Effector memory CD4-positive, alpha-beta T cell (primary cell): ENCODE results near the gene CDO1.
A peak's percentile ranks its signal among the peaks of the same experiment; 100 is the strongest.

ENCODE experiments used
- DNase-seq, 3 donors: peaks; one replicate each; pipeline ENCODE4 v3.0.0-alpha.2; 2020
- H3K27ac ChIP-seq: 2 replicates; pipeline ENCODE4 v1.7.0; 2013; ENCODE audit warnings: mild to moderate bottlenecking, low read length, moderate library complexity; ENCODE audit not compliant: insufficient read depth, poor library complexity, severe bottlenecking
- H3K27me3 ChIP-seq: replicated peaks from 2 replicates; pipeline ENCODE4 v1.7.0; 2013; ENCODE audit warnings: mild to moderate bottlenecking, low read length; ENCODE audit not compliant: insufficient read depth, control insufficient read depth, poor library complexity, severe bottlenecking
- H3K36me3 ChIP-seq: 2 replicates; pipeline ENCODE4 v1.7.0; 2013; ENCODE audit warnings: mild to moderate bottlenecking, low read length, moderate library complexity; ENCODE audit not compliant: control insufficient read depth, insufficient read depth
- H3K4me1 ChIP-seq: 2 replicates; pipeline ENCODE4 v1.7.0; 2013; ENCODE audit warnings: low read length, mild to moderate bottlenecking; ENCODE audit not compliant: control insufficient read depth, insufficient read depth, poor library complexity, severe bottlenecking
- H3K4me3 ChIP-seq: 2 replicates; pipeline ENCODE4 v1.7.0; 2013; ENCODE audit warnings: low read length, low read depth, mild to moderate bottlenecking; ENCODE audit not compliant: insufficient read depth, poor library complexity, severe bottlenecking
- H3K9me3 ChIP-seq: 2 replicates; pipeline ENCODE4 v1.7.0; 2013; ENCODE audit warnings: mild to moderate bottlenecking, low read length, moderate library complexity; ENCODE audit not compliant: control insufficient read depth

Gene CDO1

GRCh38 chr5:115847290-115847689, 30.8 kb upstream of the CDO1 start:
- Histone ChIP-seq H3K4me3 (no peak overlapping the region), H3K9me3 (no peaks in the 10 kb centered on the region), H3K27ac (no peak overlapping the region), H3K4me1 (no peaks in the 10 kb centered on the region), H3K36me3 (no peaks in the 10 kb centered on the region), H3K27me3 (no peaks in the 10 kb centered on the region)
- DNase-seq = no peak

- Histone ChIP-seq H3K36me3 (no peaks in the 10 kb centered on the region), H3K4me3 (no peak overlapping the region), H3K9me3 (no peaks in the 10 kb centered on the region), H3K27me3 (no peaks in the 10 kb centered on the region), H3K27ac (no peak overlapping the region), H3K4me1 (peaks cover 13% of the 10 kb centered on the region)
- no peak for DNase-seq
Measured at GRCh38 chr5:115844321-115844817, 27.9 kb upstream of the CDO1 start.

DNA sequence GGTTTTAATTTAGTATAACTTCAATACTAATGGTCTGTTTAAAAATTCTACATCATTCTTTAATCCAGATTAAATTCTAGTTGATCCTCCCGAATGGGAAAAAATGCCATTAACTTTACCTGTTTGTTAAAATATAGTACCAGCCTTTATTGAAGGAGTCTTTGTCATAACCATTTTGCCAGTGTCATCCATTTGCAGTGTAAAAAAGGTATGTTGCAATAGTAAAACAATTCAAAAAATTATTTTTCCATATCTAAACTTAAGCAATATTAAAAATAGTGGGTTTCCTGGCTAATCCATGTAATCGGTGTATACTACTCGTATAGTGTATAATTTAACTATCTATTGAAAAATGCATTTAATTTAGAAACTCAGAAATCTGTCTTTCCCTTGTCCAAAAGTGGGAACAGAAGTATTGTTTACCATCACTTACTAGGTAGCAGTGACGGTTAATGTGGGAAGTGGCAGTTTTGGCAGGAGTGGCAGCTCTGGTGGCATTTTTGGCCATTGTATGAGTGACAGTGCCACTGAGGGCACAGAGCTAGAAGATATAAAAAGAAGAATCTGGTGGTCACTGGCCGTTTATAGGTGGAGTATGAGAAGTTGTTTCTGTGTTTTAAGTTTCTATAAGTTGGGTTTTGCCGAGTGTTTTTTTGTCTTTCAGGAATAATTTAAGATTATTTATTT, 27.1 kb upstream of the CDO1 start:
- H3K4me3 ChIP-seq = no peak overlapping the region
- no peak overlapping the region for H3K27ac ChIP-seq
- H3K27me3 ChIP-seq = no peaks in the 10 kb centered on the region
- no peak for DNase-seq
- H3K9me3 ChIP-seq = no peaks in the 10 kb centered on the region
- no peaks in the 10 kb centered on the region for H3K36me3 ChIP-seq
- peaks cover 20% of the 10 kb centered on the region for H3K4me1 ChIP-seq

GRCh38 chr5:115842952-115843351, 26.5 kb upstream of the CDO1 start:
- Histone ChIP-seq H3K36me3 (no peaks in the 10 kb centered on the region), H3K9me3 (no peaks in the 10 kb centered on the region), H3K4me3 (peak overlapping the region; percentile 91), H3K27ac (no peak overlapping the region), H3K4me1 (peaks cover 20% of the 10 kb centered on the region), H3K27me3 (no peaks in the 10 kb centered on the region)
- no peak for DNase-seq

GRCh38 chr5:115842089-115842935, 25.9 kb upstream of the CDO1 start:
- no peak for DNase-seq
- Histone ChIP-seq H3K4me1 (peaks cover 20% of the 10 kb centered on the region), H3K27ac (peak overlapping the region; percentile 91), H3K27me3 (no peaks in the 10 kb centered on the region), H3K9me3 (no peaks in the 10 kb centered on the region), H3K4me3 (peak overlapping the region; percentile 91), H3K36me3 (peaks cover 3% of the 10 kb centered on the region)

DNA sequence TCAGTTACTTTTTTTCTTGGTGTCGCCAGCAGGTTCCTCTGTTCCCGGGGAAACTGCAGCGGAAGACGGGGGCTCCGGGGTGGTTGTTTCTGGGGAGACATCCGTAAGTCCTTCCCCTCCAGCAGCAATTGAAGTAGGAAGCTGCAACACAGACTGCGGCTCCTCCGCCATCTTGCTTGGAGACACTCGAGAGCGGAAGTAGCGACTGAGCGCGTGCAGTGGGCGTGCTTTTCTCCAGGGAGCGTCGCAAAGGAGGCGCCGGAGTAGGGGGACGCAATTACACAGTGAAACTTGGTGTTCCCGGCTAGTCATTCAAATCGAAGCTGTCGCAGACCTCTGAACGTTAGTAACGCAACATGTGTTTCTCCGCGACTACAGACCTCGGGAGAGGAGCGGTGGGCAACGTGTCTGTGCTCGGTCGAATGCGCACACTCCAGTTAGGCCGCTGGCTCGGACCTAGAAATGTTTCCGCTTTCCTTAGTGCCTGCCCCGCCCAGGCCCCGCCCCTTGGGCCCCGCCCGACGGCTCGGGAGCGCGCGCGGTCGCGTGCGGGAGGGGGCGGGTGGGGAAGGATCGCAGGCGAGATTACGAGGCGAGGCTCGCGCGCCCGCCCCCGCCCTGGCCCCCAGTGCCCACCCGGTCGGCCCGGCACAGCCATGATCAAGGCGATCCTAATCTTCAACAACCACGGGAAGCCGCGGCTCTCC, 25.1 kb upstream of the CDO1 start, which contains the start of the genes AP3S1 and ATG12:
AP3S1 (plus strand) TSS at position 554 of the 707 bp plus-strand sequence; CDS start at position 657, 103 bp downstream.
ATG12 (minus strand) TSS at position 184 of the 707 bp plus-strand sequence; CDS start at position 171, 13 bp downstream.
- Histone ChIP-seq H3K9me3 (no peaks in the 10 kb centered on the region), H3K36me3 (peaks cover 11% of the 10 kb centered on the region), H3K27ac (peak within 1 kb of the TSS; percentile 91), H3K4me3 (peak within 1 kb of the TSS; percentile 91), H3K27me3 (no peaks in the 10 kb centered on the region), H3K4me1 (peaks cover 20% of the 10 kb centered on the region)
- DNase-seq = peak; percentile 77 to 85 (median 84)

GRCh38 chr5:115840873-115841272, 24.4 kb upstream of the CDO1 start:
- Histone ChIP-seq H3K36me3 (peaks cover 13% of the 10 kb centered on the region), H3K4me1 (peaks cover 20% of the 10 kb centered on the region), H3K27me3 (no peaks in the 10 kb centered on the region), H3K4me3 (peak overlapping the region; percentile 91), H3K9me3 (no peaks in the 10 kb centered on the region), H3K27ac (peak overlapping the region; percentile 91)
- DNase-seq = no peak

- Histone ChIP-seq H3K4me1 (peaks cover 20% of the 10 kb centered on the region), H3K4me3 (no peak overlapping the region), H3K9me3 (no peaks in the 10 kb centered on the region), H3K36me3 (peaks cover 20% of the 10 kb centered on the region), H3K27me3 (no peaks in the 10 kb centered on the region), H3K27ac (peak overlapping the region; percentile 3)
- peak in 1 of 3 donors; percentile 6 for DNase-seq
Measured at GRCh38 chr5:115838885-115839518, 22.5 kb upstream of the CDO1 start.

DNA sequence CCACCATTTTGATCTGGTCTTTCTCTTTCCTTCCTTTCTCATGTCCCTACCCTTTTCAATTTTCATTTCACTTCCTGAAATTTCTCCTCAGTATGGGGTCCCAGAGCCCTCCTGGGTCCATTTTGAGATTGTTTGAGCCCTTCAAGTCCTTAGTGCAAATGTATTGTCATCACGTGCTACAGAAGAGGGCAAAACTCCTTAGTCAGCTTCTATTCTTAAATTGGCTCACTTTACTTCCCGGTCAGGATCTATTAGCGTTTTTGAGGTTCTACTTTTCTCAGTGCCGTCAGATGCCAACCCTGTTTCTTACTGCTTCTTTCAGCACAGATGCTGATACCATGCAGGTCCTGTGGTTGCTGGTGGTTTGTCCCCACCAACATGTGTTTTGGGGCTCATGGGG, 19.0 kb upstream of the CDO1 start:
- H3K4me3 ChIP-seq = no peak overlapping the region

More for the DNA sequence above, 19.0 kb upstream of the CDO1 start:
- H3K4me1 ChIP-seq = peaks cover 19% of the 10 kb centered on the region
- H3K9me3 ChIP-seq = no peaks in the 10 kb centered on the region
- H3K27ac ChIP-seq = no peak overlapping the region
- DNase-seq = no peak
- peaks cover 40% of the 10 kb centered on the region for H3K36me3 ChIP-seq
- H3K27me3 ChIP-seq = no peaks in the 10 kb centered on the region
